Measurements from ENCODE around the gene RAI1. TPM values are rescaled to one million over a fixed set of nuclear protein-coding genes. Genes with fewer than 3 reads are reported as not detected.

The RAI1 gene
- total and polyA plus RNA-seq, 2 of the 8 experiments (the other 6 are each of a cell fraction or from before 2014, with no cell fraction given) = 0.39 to 1.2 TPM

- TF ChIP-seq USF2 (IDR thresholded peaks at IDR 0.05; ENCODE audit: low read length) = no peak
- TF ChIP-seq PHF8 (conservative IDR thresholded peaks at IDR 0.05; ENCODE audit: low read depth, low read length) = no peak
- TF ChIP-seq MAX (IDR thresholded peaks at IDR 0.05) = no peak
- TF ChIP-seq SIN3A (conservative IDR thresholded peaks at IDR 0.05 in 1 of 2, IDR thresholded peaks at IDR 0.05 in 1 of 2; ENCODE audit: low read depth in 1 of 2, low read length in 2 of 2) = no peak
- no peak for TF ChIP-seq GABPA (IDR thresholded peaks at IDR 0.05; ENCODE audit: borderline replicate concordance, insufficient read depth, low read length)
- TF ChIP-seq RBBP5 (IDR thresholded peaks at IDR 0.05; ENCODE audit: borderline replicate concordance, low read depth, low read length) = no peak
- TF ChIP-seq SP4 (IDR thresholded peaks at IDR 0.05; ENCODE audit: low read length) = no peak
Observed at GRCh38 chr17:17708816-17709215, 27.6 kb downstream of the RAI1 start (continued).

Data from H1 (cell line).